ENCODE data around the gene FNDC3B.

DNA sequence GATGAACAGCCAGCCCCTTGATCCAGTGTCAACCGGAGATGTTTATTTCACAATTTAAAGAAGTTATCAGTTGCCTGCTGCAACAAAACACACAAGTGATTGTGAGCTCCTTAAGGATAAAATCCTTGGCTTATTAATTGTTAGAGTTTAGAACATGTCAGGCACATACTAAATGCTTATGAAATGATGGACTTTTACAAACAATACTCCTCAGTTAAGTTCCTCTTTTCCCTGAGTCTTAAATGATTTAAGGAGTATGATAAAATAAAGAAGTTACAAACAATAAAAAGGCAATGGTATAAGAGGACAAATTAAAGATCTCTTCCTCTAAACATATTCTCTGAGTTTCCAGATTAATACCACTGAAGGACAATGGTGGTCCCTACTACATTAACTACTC is 403.2 kb downstream of the FNDC3B start:
- TF ChIP-seq, protein P1, sequence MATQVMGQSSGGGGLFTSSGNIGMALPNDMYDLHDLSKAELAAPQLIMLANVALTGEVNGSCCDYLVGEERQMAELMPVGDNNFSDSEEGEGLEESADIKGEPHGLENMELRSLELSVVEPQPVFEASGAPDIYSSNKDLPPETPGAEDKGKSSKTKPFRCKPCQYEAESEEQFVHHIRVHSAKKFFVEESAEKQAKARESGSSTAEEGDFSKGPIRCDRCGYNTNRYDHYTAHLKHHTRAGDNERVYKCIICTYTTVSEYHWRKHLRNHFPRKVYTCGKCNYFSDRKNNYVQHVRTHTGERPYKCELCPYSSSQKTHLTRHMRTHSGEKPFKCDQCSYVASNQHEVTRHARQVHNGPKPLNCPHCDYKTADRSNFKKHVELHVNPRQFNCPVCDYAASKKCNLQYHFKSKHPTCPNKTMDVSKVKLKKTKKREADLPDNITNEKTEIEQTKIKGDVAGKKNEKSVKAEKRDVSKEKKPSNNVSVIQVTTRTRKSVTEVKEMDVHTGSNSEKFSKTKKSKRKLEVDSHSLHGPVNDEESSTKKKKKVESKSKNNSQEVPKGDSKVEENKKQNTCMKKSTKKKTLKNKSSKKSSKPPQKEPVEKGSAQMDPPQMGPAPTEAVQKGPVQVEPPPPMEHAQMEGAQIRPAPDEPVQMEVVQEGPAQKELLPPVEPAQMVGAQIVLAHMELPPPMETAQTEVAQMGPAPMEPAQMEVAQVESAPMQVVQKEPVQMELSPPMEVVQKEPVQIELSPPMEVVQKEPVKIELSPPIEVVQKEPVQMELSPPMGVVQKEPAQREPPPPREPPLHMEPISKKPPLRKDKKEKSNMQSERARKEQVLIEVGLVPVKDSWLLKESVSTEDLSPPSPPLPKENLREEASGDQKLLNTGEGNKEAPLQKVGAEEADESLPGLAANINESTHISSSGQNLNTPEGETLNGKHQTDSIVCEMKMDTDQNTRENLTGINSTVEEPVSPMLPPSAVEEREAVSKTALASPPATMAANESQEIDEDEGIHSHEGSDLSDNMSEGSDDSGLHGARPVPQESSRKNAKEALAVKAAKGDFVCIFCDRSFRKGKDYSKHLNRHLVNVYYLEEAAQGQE (IDR thresholded peaks at IDR 0.05): no peak
- TF ChIP-seq CTCF (IDR thresholded peaks at IDR 0.05; ENCODE audit: low read depth, low read length, missing input control) (no peak), MAX (IDR thresholded peaks at IDR 0.05) (no peak), YY1 (IDR thresholded peaks at IDR 0.05) (no peak), HNF4A (conservative IDR thresholded peaks at IDR 0.05) (no peak), TAF1 (conservative IDR thresholded peaks at IDR 0.05) (no peak), ATF3 (IDR thresholded peaks at IDR 0.05) (no peak), SP1 (IDR thresholded peaks at IDR 0.05) (no peak)
- TF ChIP-seq, protein P2, sequence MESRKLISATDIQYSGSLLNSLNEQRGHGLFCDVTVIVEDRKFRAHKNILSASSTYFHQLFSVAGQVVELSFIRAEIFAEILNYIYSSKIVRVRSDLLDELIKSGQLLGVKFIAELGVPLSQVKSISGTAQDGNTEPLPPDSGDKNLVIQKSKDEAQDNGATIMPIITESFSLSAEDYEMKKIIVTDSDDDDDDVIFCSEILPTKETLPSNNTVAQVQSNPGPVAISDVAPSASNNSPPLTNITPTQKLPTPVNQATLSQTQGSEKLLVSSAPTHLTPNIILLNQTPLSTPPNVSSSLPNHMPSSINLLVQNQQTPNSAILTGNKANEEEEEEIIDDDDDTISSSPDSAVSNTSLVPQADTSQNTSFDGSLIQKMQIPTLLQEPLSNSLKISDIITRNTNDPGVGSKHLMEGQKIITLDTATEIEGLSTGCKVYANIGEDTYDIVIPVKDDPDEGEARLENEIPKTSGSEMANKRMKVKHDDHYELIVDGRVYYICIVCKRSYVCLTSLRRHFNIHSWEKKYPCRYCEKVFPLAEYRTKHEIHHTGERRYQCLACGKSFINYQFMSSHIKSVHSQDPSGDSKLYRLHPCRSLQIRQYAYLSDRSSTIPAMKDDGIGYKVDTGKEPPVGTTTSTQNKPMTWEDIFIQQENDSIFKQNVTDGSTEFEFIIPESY (IDR thresholded peaks at IDR 0.05): no peak

Measured in liver (tissue), 3 donors.